IPS-11a (cell line): Measurements from ENCODE around the gene NINL.

Source experiments
- H3K4me3 ChIP-seq: one replicate; pipeline ENCODE4 v1.5.1; 2013; ENCODE audit warnings: low read depth, low read length, control low read depth

Gene NINL

GRCh38 chr20:25468126-25469075 lies 116.9 kb downstream of the NINL start:
- H3K4me3 ChIP-seq = no peak overlapping the region

GRCh38 chr20:25467441-25467840 lies 117.9 kb downstream of the NINL start:
- H3K4me3 ChIP-seq = no peak overlapping the region

GRCh38 chr20:25466846-25467245 lies 118.5 kb downstream of the NINL start:
- no peak overlapping the region for H3K4me3 ChIP-seq

GRCh38 chr20:25465243-25466135 lies 119.8 kb downstream of the NINL start:
- H3K4me3 ChIP-seq = no peak overlapping the region

- no peak overlapping the region for H3K4me3 ChIP-seq
These were observed 120.7 kb downstream of the NINL start for GRCh38 chr20:25464501-25465242.

GRCh38 chr20:25461786-25462545 lies 123.4 kb downstream of the NINL start:
- no peak overlapping the region for H3K4me3 ChIP-seq

- H3K4me3 ChIP-seq = no peak overlapping the region
These were observed 124.1 kb downstream of the NINL start for GRCh38 chr20:25461281-25461650.

- H3K4me3 ChIP-seq = no peak overlapping the region
These were observed 124.6 kb downstream of the NINL start for GRCh38 chr20:25460566-25461280.

GRCh38 chr20:25459916-25460535 lies 125.3 kb downstream of the NINL start:
- no peak overlapping the region for H3K4me3 ChIP-seq

- no peak overlapping the region for H3K4me3 ChIP-seq
These were observed 126.1 kb downstream of the NINL start for GRCh38 chr20:25459111-25459830.

GRCh38 chr20:25457886-25458680 lies 127.2 kb downstream of the NINL start:
- H3K4me3 ChIP-seq = no peak overlapping the region

- no peak overlapping the region for H3K4me3 ChIP-seq
These were observed 131.0 kb downstream of the NINL start for GRCh38 chr20:25454153-25454900.

- H3K4me3 ChIP-seq = no peak overlapping the region
These were observed 132.1 kb downstream of the NINL start for GRCh38 chr20:25453035-25453810.

GRCh38 chr20:25452333-25452732 lies 133.0 kb downstream of the NINL start:
- H3K4me3 ChIP-seq = no peak overlapping the region

GRCh38 chr20:25447671-25448070 lies 137.7 kb downstream of the NINL start:
- H3K4me3 ChIP-seq = no peak overlapping the region

- no peak overlapping the region for H3K4me3 ChIP-seq
These were observed 140.8 kb downstream of the NINL start for GRCh38 chr20:25444556-25444955.
